H1 (cell line): ENCODE data around the gene CMIP. TPM values are rescaled to one million over a fixed set of nuclear protein-coding genes. Genes with fewer than 3 reads are reported as not detected.

Experiments
- BACH1 ChIP-seq: IDR thresholded peaks from 2 replicates; pipeline ENCODE4 v1.6.1; 2012; ENCODE audit warnings: low read length, improper control_type of control experiment
- BCL11A ChIP-seq, 2 experiments: IDR thresholded peaks; one replicate each; pipeline ENCODE4 v1.6.1; 2011; ENCODE audit warnings: low read depth in 2 of 2, low read length in 2 of 2, mild to moderate bottlenecking in 2 of 2
- CHD1 ChIP-seq: IDR thresholded peaks from 2 replicates; pipeline ENCODE4 v1.6.1; 2012; ENCODE audit warnings: low read depth, low read length, improper control_type of control experiment
- GTF2F1 ChIP-seq: IDR thresholded peaks from 2 replicates; pipeline ENCODE4 v1.6.1; 2012; ENCODE audit warnings: low read depth, low read length, improper control_type of control experiment, borderline replicate concordance
- KDM1A ChIP-seq: fragments of 200-600, 300-600 bp; sonication (generic); IDR thresholded peaks from 2 replicates; pipeline ENCODE4 v1.7.1; 2016; ENCODE audit warnings: mild to moderate bottlenecking, low read length, borderline replicate concordance
- RNF2 ChIP-seq: fragments of 200-900, 300-1000 bp; sonication (generic); IDR thresholded peaks from 2 replicates; pipeline ENCODE4 v1.7.1; 2016; ENCODE audit warnings: borderline replicate concordance, low read depth, mild to moderate bottlenecking, antibody characterized with exemption, low read length; ENCODE audit not compliant: poor library complexity, severe bottlenecking; ENCODE audit errors: missing control alignments
- SP2 ChIP-seq: IDR thresholded peaks from 2 replicates; pipeline ENCODE4 v1.6.1; 2012; ENCODE audit warnings: mild to moderate bottlenecking, low read length, inconsistent platforms
- TBP ChIP-seq: IDR thresholded peaks from 2 replicates; pipeline ENCODE4 v1.6.1; 2011; ENCODE audit warnings: low read depth, low read length, improper control_type of control experiment
- polyA plus RNA-seq, 7 experiments: library from polyadenylated mRNA; depleted of rRNA in 3 of 7; stranded (reverse) in 5 of 7; unstranded in 2 of 7; fragments of >200 nt in 5 of 7; fragments of 200-250 nt in 2 of 7; gene quantifications; 1 replicate in 5 of 7; 2 replicates in 1 of 7; 4 replicates in 1 of 7; pipeline versions ENCODE4 v1.2.1 to v1.2.3, GENCODE V29; 2011 to 2013; ENCODE audit warnings: missing spikeins in 2 of 7, mixed read lengths in 2 of 7
- total RNA-seq: library from RNA; stranded (reverse); fragmentation: NEBNext Ultra II Directional; extraction: Animal tissue kit (Norgen Biotek cat#: 25700); gene quantifications from 2 replicates; pipeline ENCODE4 v1.2.1, GENCODE V29; 2021

The CMIP gene
- total and polyA plus RNA-seq, 2 of the 8 experiments (the other 6 are each of a cell fraction or from before 2014, with no cell fraction given): 7.9 to 53.2 TPM

DNA sequence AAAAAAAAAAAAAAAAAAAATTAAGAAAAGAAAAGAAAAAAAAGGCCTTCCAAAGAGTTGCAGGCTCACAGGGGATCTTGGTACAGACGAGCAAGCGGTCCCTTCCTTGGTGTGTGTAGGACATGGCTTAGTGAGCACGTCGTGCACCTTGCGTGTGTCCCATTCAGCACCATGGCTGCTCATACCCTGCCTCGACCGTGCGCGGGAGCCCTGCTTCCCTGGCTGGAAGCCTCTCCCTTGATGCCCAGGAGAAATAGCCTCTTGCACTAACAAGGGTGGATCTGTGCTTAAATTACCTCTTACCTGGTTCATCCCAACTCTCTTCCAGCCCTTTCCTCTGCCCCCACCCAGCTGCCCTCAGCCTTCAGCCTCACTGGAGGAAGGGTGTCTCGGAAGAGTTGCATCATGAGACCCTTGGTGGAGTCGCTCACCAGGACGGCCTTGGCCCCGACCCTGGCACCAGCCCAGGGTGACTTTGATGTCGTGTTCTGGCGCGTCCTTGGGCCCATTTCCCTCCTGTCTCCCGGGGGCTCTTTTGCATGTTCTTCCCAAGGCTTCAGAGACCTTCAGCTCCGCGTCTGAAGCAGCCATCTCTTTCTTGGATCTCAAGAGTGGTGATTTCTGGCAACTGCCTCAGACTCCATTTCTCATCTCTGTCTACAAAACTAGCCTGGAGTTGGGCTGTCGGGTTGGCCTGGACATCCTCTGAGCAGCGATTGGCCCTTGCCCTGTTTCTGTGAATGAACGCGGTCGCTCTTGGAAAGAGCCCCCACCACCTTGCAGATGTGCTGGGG lies 127.2 kb downstream of the CMIP start (continued):
- TF ChIP-seq RNF2 (no peak), BACH1 (no peak), TBP (no peak), BCL11A (IDR thresholded peaks at IDR 0.05; ENCODE audit: low read depth in 2 of 2, low read length in 2 of 2) (no peak), KDM1A (no peak), SP2 (no peak), CHD1 (no peak), GTF2F1 (no peak)
- TF ChIP-seq, all 59 proteins: peak for 0
